ENCODE results near the gene PLB1. TPM values are rescaled to one million over a fixed set of nuclear protein-coding genes. Genes with fewer than 3 reads are reported as not detected.

The PLB1 gene
- polyA plus RNA-seq, 2 of the 4 experiments (the other 2 are of a cell fraction), result 0.26 to 1.4 TPM

DNA sequence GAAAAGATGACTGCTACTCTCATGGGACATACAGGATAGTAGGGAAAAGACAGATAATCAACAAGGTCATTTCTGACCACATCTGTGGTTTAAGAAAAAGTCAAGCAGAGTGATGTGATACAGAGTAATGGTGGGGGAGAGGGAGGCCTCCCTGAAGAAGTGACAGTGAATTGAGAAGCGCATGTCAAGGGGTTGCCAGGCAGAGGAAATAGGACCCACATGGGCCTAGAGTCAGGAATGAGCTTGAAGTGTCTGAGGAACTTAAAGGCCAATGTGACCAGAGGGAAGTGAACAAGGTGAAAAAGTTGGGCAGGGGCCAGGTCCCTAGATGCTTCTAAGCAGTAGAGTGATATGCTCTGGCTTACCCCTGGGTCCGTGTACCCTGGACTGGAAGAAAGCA lies 142.2 kb downstream of the PLB1 start:
- Histone ChIP-seq H3K9me3 (no peaks in the 10 kb centered on the region), H3K4me1 (peaks cover 14% of the 10 kb centered on the region; the same call in 2 of the 3 replicates), H3K27ac (no peak overlapping the region), H3K4me3 (no peak overlapping the region), H3K4me2 (no peak overlapping the region)
- 69% methylated on average over 2 of the region's 2 CpGs for WGBS (ENCODE audit: missing lambda C conversion rate)
- CTCF ChIA-PET, result interaction anchor here (0.6 kb wide), 1 partner anchor 848 kb away, joined by 4 read pairs; no protein-coding TSS in a partner anchor
- TF ChIP-seq KDM1A (IDR thresholded peaks at IDR 0.05; ENCODE audit: low read depth), result no peak
- TF ChIP-seq EHF (CRISPR knock-in tag; IDR thresholded peaks at IDR 0.05), result no peak
- TF ChIP-seq ZNF302 (CRISPR knock-in tag; IDR thresholded peaks at IDR 0.05), result no peak
- no peak for TF ChIP-seq HEYL (CRISPR knock-in tag; IDR thresholded peaks at IDR 0.05)
- TF ChIP-seq TFCP2L1 (CRISPR knock-in tag; IDR thresholded peaks at IDR 0.05), result no peak
- no peak for TF ChIP-seq CBX8 (IDR thresholded peaks at IDR 0.05)
- TF ChIP-seq JUNB (IDR thresholded peaks at IDR 0.05), result no peak
- TF ChIP-seq ZSCAN20 (CRISPR knock-in tag; IDR thresholded peaks at IDR 0.05), result no peak
- no peak for TF ChIP-seq ESRRA (IDR thresholded peaks at IDR 0.05; ENCODE audit: borderline replicate concordance, low read length)
- TF ChIP-seq POLR2AphosphoS2 (conservative IDR thresholded peaks at IDR 0.05; ENCODE audit: low read length), result no peak
- no peak for TF ChIP-seq ZFP36 (IDR thresholded peaks at IDR 0.05; ENCODE audit: borderline replicate concordance, partially characterized antibody)
- TF ChIP-seq HDAC2 (IDR thresholded peaks at IDR 0.05), result no peak
- TF ChIP-seq PHF8 (IDR thresholded peaks at IDR 0.05; ENCODE audit: borderline replicate concordance, low read depth), result no peak
- TF ChIP-seq RFX5 (IDR thresholded peaks at IDR 0.05), result no peak
- no peak for TF ChIP-seq KDM5A (IDR thresholded peaks at IDR 0.05)
- TF ChIP-seq HOXB5 (CRISPR knock-in tag; IDR thresholded peaks at IDR 0.05), result no peak
- TF ChIP-seq HOXA7 (CRISPR knock-in tag; IDR thresholded peaks at IDR 0.05), result no peak
- no peak for TF ChIP-seq SREBF2 (IDR thresholded peaks at IDR 0.05)
- no peak for TF ChIP-seq MAZ (IDR thresholded peaks at IDR 0.05; ENCODE audit: borderline replicate concordance, low read depth, low read length)
- DNase-seq (ENCODE audit: low read depth in 1 of 2, low spot score in 1 of 2), result no peak
- POLR2A ChIA-PET, result no interaction called here
- ATAC-seq, result no peak
- no peak for FAIRE-seq

GRCh38 chr2:28639092-28639691 lies 143.3 kb downstream of the PLB1 start:
- ChIA-PET POLR2A (interaction anchor here (0.6 kb wide), 1 partner anchor 18 kb away, joined by 3 read pairs; no protein-coding TSS in a partner anchor), CTCF (interaction anchor here (0.6 to 2.2 kb wide), 4 partner anchors 14 to 123 kb away, joined by 3 to 7 read pairs (median 6); no protein-coding TSS in a partner anchor)
- Histone ChIP-seq H3K4me1 (peaks cover 5% of the 10 kb centered on the region; the same call in 2 of the 3 replicates), H3K4me2 (no peak overlapping the region), H3K4me3 (no peak overlapping the region), H3K9me3 (no peaks in the 10 kb centered on the region), H3K27ac (no peak overlapping the region)
- ATAC-seq, result no peak
- DNase-seq (ENCODE audit: low read depth in 1 of 2, low spot score in 1 of 2), result no peak
- 80% methylated on average over 8 of the region's 8 CpGs for WGBS (ENCODE audit: missing lambda C conversion rate)
- TF ChIP-seq NR3C1 (IDR thresholded peaks at IDR 0.05) (no peak), HOXA7 (CRISPR knock-in tag; IDR thresholded peaks at IDR 0.05) (no peak), CBX8 (IDR thresholded peaks at IDR 0.05) (no peak), NFE2L2 (conservative IDR thresholded peaks at IDR 0.05; ENCODE audit: low read length) (no peak), CHD2 (IDR thresholded peaks at IDR 0.05; ENCODE audit: low read length, partially characterized antibody) (no peak), MAZ (IDR thresholded peaks at IDR 0.05; ENCODE audit: borderline replicate concordance, low read depth, low read length) (no peak)
- TF ChIP-seq, protein P1, sequence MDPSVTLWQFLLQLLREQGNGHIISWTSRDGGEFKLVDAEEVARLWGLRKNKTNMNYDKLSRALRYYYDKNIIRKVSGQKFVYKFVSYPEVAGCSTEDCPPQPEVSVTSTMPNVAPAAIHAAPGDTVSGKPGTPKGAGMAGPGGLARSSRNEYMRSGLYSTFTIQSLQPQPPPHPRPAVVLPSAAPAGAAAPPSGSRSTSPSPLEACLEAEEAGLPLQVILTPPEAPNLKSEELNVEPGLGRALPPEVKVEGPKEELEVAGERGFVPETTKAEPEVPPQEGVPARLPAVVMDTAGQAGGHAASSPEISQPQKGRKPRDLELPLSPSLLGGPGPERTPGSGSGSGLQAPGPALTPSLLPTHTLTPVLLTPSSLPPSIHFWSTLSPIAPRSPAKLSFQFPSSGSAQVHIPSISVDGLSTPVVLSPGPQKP (IDR thresholded peaks at IDR 0.05; ENCODE audit: low read depth, low read length), result no peak
- TF ChIP-seq, protein P2, sequence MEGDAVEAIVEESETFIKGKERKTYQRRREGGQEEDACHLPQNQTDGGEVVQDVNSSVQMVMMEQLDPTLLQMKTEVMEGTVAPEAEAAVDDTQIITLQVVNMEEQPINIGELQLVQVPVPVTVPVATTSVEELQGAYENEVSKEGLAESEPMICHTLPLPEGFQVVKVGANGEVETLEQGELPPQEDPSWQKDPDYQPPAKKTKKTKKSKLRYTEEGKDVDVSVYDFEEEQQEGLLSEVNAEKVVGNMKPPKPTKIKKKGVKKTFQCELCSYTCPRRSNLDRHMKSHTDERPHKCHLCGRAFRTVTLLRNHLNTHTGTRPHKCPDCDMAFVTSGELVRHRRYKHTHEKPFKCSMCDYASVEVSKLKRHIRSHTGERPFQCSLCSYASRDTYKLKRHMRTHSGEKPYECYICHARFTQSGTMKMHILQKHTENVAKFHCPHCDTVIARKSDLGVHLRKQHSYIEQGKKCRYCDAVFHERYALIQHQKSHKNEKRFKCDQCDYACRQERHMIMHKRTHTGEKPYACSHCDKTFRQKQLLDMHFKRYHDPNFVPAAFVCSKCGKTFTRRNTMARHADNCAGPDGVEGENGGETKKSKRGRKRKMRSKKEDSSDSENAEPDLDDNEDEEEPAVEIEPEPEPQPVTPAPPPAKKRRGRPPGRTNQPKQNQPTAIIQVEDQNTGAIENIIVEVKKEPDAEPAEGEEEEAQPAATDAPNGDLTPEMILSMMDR (IDR thresholded peaks at IDR 0.05), result no peak
- TF ChIP-seq, protein P3, sequence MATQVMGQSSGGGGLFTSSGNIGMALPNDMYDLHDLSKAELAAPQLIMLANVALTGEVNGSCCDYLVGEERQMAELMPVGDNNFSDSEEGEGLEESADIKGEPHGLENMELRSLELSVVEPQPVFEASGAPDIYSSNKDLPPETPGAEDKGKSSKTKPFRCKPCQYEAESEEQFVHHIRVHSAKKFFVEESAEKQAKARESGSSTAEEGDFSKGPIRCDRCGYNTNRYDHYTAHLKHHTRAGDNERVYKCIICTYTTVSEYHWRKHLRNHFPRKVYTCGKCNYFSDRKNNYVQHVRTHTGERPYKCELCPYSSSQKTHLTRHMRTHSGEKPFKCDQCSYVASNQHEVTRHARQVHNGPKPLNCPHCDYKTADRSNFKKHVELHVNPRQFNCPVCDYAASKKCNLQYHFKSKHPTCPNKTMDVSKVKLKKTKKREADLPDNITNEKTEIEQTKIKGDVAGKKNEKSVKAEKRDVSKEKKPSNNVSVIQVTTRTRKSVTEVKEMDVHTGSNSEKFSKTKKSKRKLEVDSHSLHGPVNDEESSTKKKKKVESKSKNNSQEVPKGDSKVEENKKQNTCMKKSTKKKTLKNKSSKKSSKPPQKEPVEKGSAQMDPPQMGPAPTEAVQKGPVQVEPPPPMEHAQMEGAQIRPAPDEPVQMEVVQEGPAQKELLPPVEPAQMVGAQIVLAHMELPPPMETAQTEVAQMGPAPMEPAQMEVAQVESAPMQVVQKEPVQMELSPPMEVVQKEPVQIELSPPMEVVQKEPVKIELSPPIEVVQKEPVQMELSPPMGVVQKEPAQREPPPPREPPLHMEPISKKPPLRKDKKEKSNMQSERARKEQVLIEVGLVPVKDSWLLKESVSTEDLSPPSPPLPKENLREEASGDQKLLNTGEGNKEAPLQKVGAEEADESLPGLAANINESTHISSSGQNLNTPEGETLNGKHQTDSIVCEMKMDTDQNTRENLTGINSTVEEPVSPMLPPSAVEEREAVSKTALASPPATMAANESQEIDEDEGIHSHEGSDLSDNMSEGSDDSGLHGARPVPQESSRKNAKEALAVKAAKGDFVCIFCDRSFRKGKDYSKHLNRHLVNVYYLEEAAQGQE (IDR thresholded peaks at IDR 0.05), result no peak
- TF ChIP-seq, protein P4, sequence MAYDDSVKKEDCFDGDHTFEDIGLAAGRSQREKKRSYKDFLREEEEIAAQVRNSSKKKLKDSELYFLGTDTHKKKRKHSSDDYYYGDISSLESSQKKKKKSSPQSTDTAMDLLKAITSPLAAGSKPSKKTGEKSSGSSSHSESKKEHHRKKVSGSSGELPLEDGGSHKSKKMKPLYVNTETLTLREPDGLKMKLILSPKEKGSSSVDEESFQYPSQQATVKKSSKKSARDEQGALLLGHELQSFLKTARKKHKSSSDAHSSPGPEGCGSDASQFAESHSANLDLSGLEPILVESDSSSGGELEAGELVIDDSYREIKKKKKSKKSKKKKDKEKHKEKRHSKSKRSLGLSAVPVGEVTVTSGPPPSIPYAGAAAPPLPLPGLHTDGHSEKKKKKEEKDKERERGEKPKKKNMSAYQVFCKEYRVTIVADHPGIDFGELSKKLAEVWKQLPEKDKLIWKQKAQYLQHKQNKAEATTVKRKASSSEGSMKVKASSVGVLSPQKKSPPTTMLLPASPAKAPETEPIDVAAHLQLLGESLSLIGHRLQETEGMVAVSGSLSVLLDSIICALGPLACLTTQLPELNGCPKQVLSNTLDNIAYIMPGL (CRISPR knock-in tag; IDR thresholded peaks at IDR 0.05; ENCODE audit: borderline replicate concordance), result no peak
- FAIRE-seq, result no peak

All from A549 (cell line).